HCT116 (cell line): ENCODE measurements around the gene PREX1. TPM values are rescaled to one million over a fixed set of nuclear protein-coding genes. Genes with fewer than 3 reads are reported as not detected.

ENCODE experiments used
- ATAC-seq: fragments of 200-7000 bp; cut with Tn5 transposase; 2 replicates; pipeline ENCODE4 v1.9.1; 2020; ENCODE audit warnings: mild to moderate bottlenecking, moderate library complexity
- BruUV-seq: library from RNA; stranded (reverse); fragments of 400-500 nt; replicated peaks from 2 replicates; lab custom pipeline; 2021; lab: Mats Ljungman, UMichigan
- CTCF ChIA-PET: fragments of 300-600 bp; sonication (Branson Sonifier 250); formaldehyde crosslinking; loops from one replicate; lab custom pipeline; 2021; ENCODE audit warnings: antibody characterized with exemption; lab: Charles Lee
- POLR2A ChIA-PET: fragments of 300-600, 350-600 bp; sonication (Branson Sonifier 250); formaldehyde crosslinking; loops from one replicate; lab custom pipeline; 2021; ENCODE audit warnings: antibody characterized with exemption; lab: Charles Lee
- RAD21 ChIA-PET, 2 experiments: fragments of 300-600 bp; sonication (Branson Sonifier 250); formaldehyde crosslinking; loops; one replicate each; lab custom pipeline; 2023; ENCODE audit warnings: low total read pairs in 2 of 2; ENCODE audit not compliant: uncharacterized antibody in 2 of 2, unreplicated experiment in 2 of 2, low non-redundant PET in 1 of 2; lab: Charles Lee
- DNase-seq: peaks from one replicate; pipeline ENCODE4 v3.0.0-alpha.2; 2010; ENCODE audit warnings: low read depth, low spot score
- H2AFZ ChIP-seq: fragments of 200-600 bp; shearing (Covaris generic), sonication (generic); 2 replicates; pipeline ENCODE4 v1.6.1; 2017; ENCODE audit warnings: low read depth, mixed run types, mixed read lengths, antibody characterized with exemption, low read length; ENCODE audit not compliant: poor library complexity, severe bottlenecking
- H3K27ac ChIP-seq: 2 replicates; pipeline ENCODE4 v1.5.1; 2012; ENCODE audit warnings: low read depth, low read length
- H3K27me3 ChIP-seq: fragments of 200-600 bp; sonication (generic); 2 replicates; pipeline ENCODE4 v1.6.1; 2016; ENCODE audit warnings: mixed run types, low read length, mixed read lengths; ENCODE audit not compliant: insufficient read depth
- H3K36me3 ChIP-seq, 2 experiments: fragments of 200-500 bp in 1 of 2; fragments of 200-600 bp in 1 of 2; sonication (Bioruptor generic) in 1 of 2; sonication (generic) in 1 of 2; 2 replicates each; pipeline versions ENCODE4 v1.5.1 to v1.6.1; 2014 to 2016; ENCODE audit warnings: low read length in 2 of 2, inconsistent platforms in 1 of 2, mixed read lengths in 1 of 2, mixed run types in 1 of 2; ENCODE audit not compliant: insufficient read depth in 2 of 2, control insufficient read depth in 1 of 2
- H3K4me1 ChIP-seq, 2 experiments: fragments of 200-600 bp in 1 of 2; sonication (generic) in 1 of 2; 2 replicates each; pipeline versions ENCODE4 v1.5.1 to v1.6.1; 2012 to 2017; ENCODE audit warnings: low read length in 2 of 2, inconsistent platforms in 1 of 2, mild to moderate bottlenecking in 1 of 2, mixed read lengths in 1 of 2, mixed run types in 1 of 2, moderate library complexity in 1 of 2; ENCODE audit not compliant: insufficient read depth in 2 of 2, control insufficient read depth in 1 of 2
- H3K4me2 ChIP-seq: fragments of 200-600 bp; sonication (generic); 2 replicates; pipeline ENCODE4 v1.6.1; 2017; ENCODE audit warnings: mixed run types, low read length, mixed read lengths
- H3K4me3 ChIP-seq, 2 experiments: fragments of 200-600 bp in 1 of 2; sonication (generic) in 1 of 2; replicated peaks in 1 of 2; 2 replicates each; pipeline ENCODE4 v1.5.1; 2011 to 2016; ENCODE audit warnings: low read length in 2 of 2, control low read depth in 1 of 2, low read depth in 1 of 2, mild to moderate bottlenecking in 1 of 2, mixed read lengths in 1 of 2, mixed run types in 1 of 2
- H3K79me2 ChIP-seq: fragments of 200-600 bp; sonication (generic); 2 replicates; pipeline ENCODE4 v1.6.1; 2017; ENCODE audit warnings: mild to moderate bottlenecking, mixed run types, low read length, moderate library complexity, mixed read lengths; ENCODE audit not compliant: insufficient read depth
- H3K9ac ChIP-seq: fragments of 200-600 bp; sonication (generic); 2 replicates; pipeline ENCODE4 v1.6.1; 2016; ENCODE audit warnings: low read length, mixed read lengths
- H3K9me2 ChIP-seq: fragments of 200-600 bp; sonication (generic), shearing (Covaris generic); 2 replicates; pipeline ENCODE4 v1.6.1; 2017; ENCODE audit warnings: mixed run types, mild to moderate bottlenecking, moderate library complexity; ENCODE audit not compliant: insufficient read depth
- H3K9me3 ChIP-seq, 2 experiments: fragments of 200-500 bp in 1 of 2; fragments of 200-600 bp in 1 of 2; sonication (Bioruptor generic) in 1 of 2; sonication (generic) in 1 of 2; 2 replicates each; pipeline ENCODE4 v1.6.1; 2014 to 2017; ENCODE audit warnings: low read length in 2 of 2, mixed read lengths in 2 of 2, inconsistent platforms in 1 of 2, low read depth in 1 of 2, mild to moderate bottlenecking in 1 of 2, mixed run types in 1 of 2, moderate library complexity in 1 of 2; ENCODE audit not compliant: control insufficient read depth in 1 of 2, insufficient read depth in 1 of 2
- H4K20me1 ChIP-seq: fragments of 200-600 bp; sonication (generic), shearing (Covaris generic); 2 replicates; pipeline ENCODE4 v1.6.1; 2017; ENCODE audit warnings: mixed run types, mild to moderate bottlenecking, moderate library complexity; ENCODE audit not compliant: insufficient read depth
- ATF3 ChIP-seq: IDR thresholded peaks from 2 replicates; pipeline ENCODE4 v1.6.1; 2012
- CBX3 ChIP-seq: IDR thresholded peaks from 2 replicates; pipeline ENCODE4 v1.6.1; 2012; ENCODE audit warnings: low read depth
- CEBPB ChIP-seq: IDR thresholded peaks from 2 replicates; pipeline ENCODE4 v1.6.1; 2012; ENCODE audit warnings: low read depth
- CTCF ChIP-seq, 3 experiments: fragments of 200-600 bp in 1 of 3; sonication (generic) in 1 of 3; IDR thresholded peaks in 2 of 3; conservative IDR thresholded peaks in 1 of 3; 2 replicates each; pipeline ENCODE4 v1.5.1; 2012 to 2017; ENCODE audit warnings: low read depth in 2 of 3, low read length in 2 of 3, antibody characterized with exemption in 1 of 3, borderline replicate concordance in 1 of 3, control low read depth in 1 of 3, mild to moderate bottlenecking in 1 of 3, mixed read lengths in 1 of 3, mixed run types in 1 of 3, moderate library complexity in 1 of 3; ENCODE audit not compliant: insufficient read depth in 1 of 3
- EGR1 ChIP-seq: IDR thresholded peaks from 2 replicates; pipeline ENCODE4 v1.6.1; 2012; ENCODE audit warnings: low read depth
- EZH2 ChIP-seq: fragments of 200-600 bp; sonication (generic); IDR thresholded peaks from 2 replicates; pipeline ENCODE4 v1.6.1; 2017; ENCODE audit warnings: antibody characterized with exemption, mixed run types
- EZH2phosphoT487 ChIP-seq: fragments of 200-600 bp; IDR thresholded peaks from 2 replicates; pipeline ENCODE4 v1.6.1; 2018; ENCODE audit warnings: antibody characterized with exemption, borderline replicate concordance
- FOSL1 ChIP-seq: IDR thresholded peaks from 2 replicates; pipeline ENCODE4 v1.6.1; 2012; ENCODE audit warnings: low read depth
- JUND ChIP-seq: IDR thresholded peaks from 2 replicates; pipeline ENCODE4 v1.6.1; 2012
- MAX ChIP-seq: IDR thresholded peaks from 2 replicates; pipeline ENCODE4 v1.6.1; 2012
- POLR2A ChIP-seq: IDR thresholded peaks from 2 replicates; pipeline ENCODE4 v1.7.0; 2011; ENCODE audit warnings: borderline replicate concordance; ENCODE audit not compliant: insufficient read depth, insufficient read length; ENCODE audit errors: extremely low read depth
- POLR2AphosphoS5 ChIP-seq: IDR thresholded peaks from 2 replicates; pipeline ENCODE4 v1.6.1; 2011; ENCODE audit warnings: mild to moderate bottlenecking, low read depth, low read length, moderate library complexity
- RAD21 ChIP-seq: IDR thresholded peaks from 2 replicates; pipeline ENCODE4 v1.6.1; 2012; ENCODE audit warnings: low read depth, mild to moderate bottlenecking
- SIN3A ChIP-seq: IDR thresholded peaks from 2 replicates; pipeline ENCODE4 v1.6.1; 2012; ENCODE audit warnings: low read depth
- SP1 ChIP-seq: IDR thresholded peaks from 2 replicates; pipeline ENCODE4 v1.6.1; 2012; ENCODE audit warnings: low read depth
- SRF ChIP-seq: IDR thresholded peaks from 2 replicates; pipeline ENCODE4 v1.6.1; 2012; ENCODE audit warnings: low read depth
- TCF7L2 ChIP-seq: IDR thresholded peaks from 2 replicates; pipeline ENCODE4 v1.7.0; 2011; ENCODE audit warnings: borderline replicate concordance, inconsistent platforms; ENCODE audit not compliant: insufficient read depth, insufficient read length; ENCODE audit errors: extremely low read depth
- YY1 ChIP-seq: IDR thresholded peaks from 2 replicates; pipeline ENCODE4 v1.6.1; 2011; ENCODE audit warnings: low read length, low read depth, moderate library complexity, mild to moderate bottlenecking; ENCODE audit not compliant: insufficient replicate concordance; ENCODE audit errors: extremely low read depth
- ZBTB33 ChIP-seq: IDR thresholded peaks from 2 replicates; pipeline ENCODE4 v1.6.1; 2011; ENCODE audit warnings: mild to moderate bottlenecking, low read length, moderate library complexity; ENCODE audit not compliant: insufficient replicate concordance; ENCODE audit errors: extremely low read depth
- ZFX ChIP-seq: fragments of 450-650 bp; IDR thresholded peaks from 2 replicates; pipeline ENCODE4 v1.6.1; 2017
- intact Hi-C: fragments of 100-400 bp; cut with micrococcal nuclease; formaldehyde crosslinking; loops from 2 replicates; pipeline ENCODE4 v1.10.0; 2022
- total RNA-seq: library from RNA; stranded (reverse); gene quantifications from one replicate; pipeline ENCODE4 v1.2.1, GENCODE V29; 2021; ENCODE audit not compliant: unreplicated experiment

Gene PREX1
- total RNA-seq, 1 experiment from 2014 or later, result 6.1 TPM

- Histone ChIP-seq H3K27me3 (no peaks in the 10 kb centered on the region), H4K20me1 (no peaks in the 10 kb centered on the region), H3K9me2 (no peaks in the 10 kb centered on the region), H3K9me3 (no peaks in the 10 kb centered on the region), H3K9ac (no peak overlapping the region), H2AFZ (no peak overlapping the region), H3K4me3 (no peak overlapping the region), H3K27ac (no peak overlapping the region), H3K4me1 (peaks cover 16 to 28% of the 10 kb centered on the region in 2 experiments), H3K4me2 (no peak overlapping the region), H3K79me2 (no peaks in the 10 kb centered on the region), H3K36me3 (no peaks in the 10 kb centered on the region)
- DNase-seq (no peak), ATAC-seq (no peak)
- ChIA-PET POLR2A (no interaction called here), RAD21 (no interaction called here), CTCF (no interaction called here)
- intact Hi-C loops, result no loop called here
- BruUV-seq, result no TSS peak
- no peak for TF ChIP-seq ATF3
- no peak for TF ChIP-seq JUND
- TF ChIP-seq YY1, result no peak
- TF ChIP-seq MAX, result no peak
- TF ChIP-seq POLR2AphosphoS5, result no peak
- TF ChIP-seq CBX3, result no peak
- TF ChIP-seq RAD21, result no peak
- TF ChIP-seq TCF7L2, result no peak
- TF ChIP-seq CTCF (IDR thresholded peaks at IDR 0.05 in 2 of 3, conservative IDR thresholded peaks at IDR 0.05 in 1 of 3; ENCODE audit: borderline replicate concordance in 1 of 3, insufficient read depth in 1 of 3, low read depth in 2 of 3, low read length in 2 of 3), result no peak
- no peak for TF ChIP-seq EZH2
- no peak for TF ChIP-seq SP1
- TF ChIP-seq FOSL1, result no peak
- no peak for TF ChIP-seq POLR2A
- TF ChIP-seq ZFX, result no peak
- TF ChIP-seq ZBTB33, result no peak
- no peak for TF ChIP-seq EZH2phosphoT487
- TF ChIP-seq EGR1, result no peak
- TF ChIP-seq SRF, result no peak
- TF ChIP-seq SIN3A, result no peak
- no peak for TF ChIP-seq CEBPB
Observed at GRCh38 chr20:48680650-48681049, 147.1 kb downstream of the PREX1 start.
